Left ventricle myocardium inferior (tissue), 1 donor: ENCODE data around the gene LHFPL6. TPM values are rescaled to one million over a fixed set of nuclear protein-coding genes. Genes with fewer than 3 reads are reported as not detected.

Experiments used
- DNase-seq: peaks from one replicate; pipeline ENCODE4 v3.0.0-alpha.2; 2020
- H3K27ac ChIP-seq: fragments of 200-600 bp; replicated peaks from 2 replicates; pipeline ENCODE4 v1.8.0; 2021
- H3K27me3 ChIP-seq: fragments of 200-600 bp; 2 replicates; pipeline ENCODE4 v1.8.0; 2021; ENCODE audit warnings: low read depth
- H3K36me3 ChIP-seq: fragments of 200-600 bp; 2 replicates; pipeline ENCODE4 v1.8.0; 2021
- H3K4me1 ChIP-seq: fragments of 200-600 bp; 2 replicates; pipeline ENCODE4 v1.8.0; 2021
- H3K4me3 ChIP-seq: fragments of 200-600 bp; 2 replicates; pipeline ENCODE4 v1.8.0; 2021; ENCODE audit warnings: mild to moderate bottlenecking, moderate library complexity
- H3K9me3 ChIP-seq: fragments of 200-600 bp; replicated peaks from 2 replicates; pipeline ENCODE4 v1.8.0; 2021
- intact Hi-C: fragments of 100-400 bp; cut with micrococcal nuclease; formaldehyde crosslinking; loops from one replicate; pipeline ENCODE4 v1.11.0; 2022
- total RNA-seq: library from RNA; stranded (reverse); fragmentation: NEBNext Ultra II Directional; extraction: Animal tissue kit (Norgen Biotek cat#: 25700); gene quantifications from one replicate; pipeline ENCODE4 v1.2.1, GENCODE V29; 2021
- TF ChIP-seq, protein P1 (sequence below): fragments of 200-600 bp; IDR thresholded peaks from 2 replicates; pipeline ENCODE4 v1.8.0; 2021; ENCODE audit warnings: antibody characterized with exemption, mild to moderate bottlenecking, borderline replicate concordance
- donor health status: DM: no; HTN: yes; CAD: no; lungs with severe emphysema.

The LHFPL6 gene
- total RNA-seq, 1 donor from 2014 or later = 51.4 TPM

GRCh38 chr13:39329182-39329639, 273.8 kb downstream of the LHFPL6 start:
- H3K4me3 ChIP-seq = no peak overlapping the region
- H3K27ac ChIP-seq = peak overlapping the region; percentile 1
- no peaks in the 10 kb centered on the region for H3K36me3 ChIP-seq
- intact Hi-C loops = no loop called here
- TF ChIP-seq, protein P1, sequence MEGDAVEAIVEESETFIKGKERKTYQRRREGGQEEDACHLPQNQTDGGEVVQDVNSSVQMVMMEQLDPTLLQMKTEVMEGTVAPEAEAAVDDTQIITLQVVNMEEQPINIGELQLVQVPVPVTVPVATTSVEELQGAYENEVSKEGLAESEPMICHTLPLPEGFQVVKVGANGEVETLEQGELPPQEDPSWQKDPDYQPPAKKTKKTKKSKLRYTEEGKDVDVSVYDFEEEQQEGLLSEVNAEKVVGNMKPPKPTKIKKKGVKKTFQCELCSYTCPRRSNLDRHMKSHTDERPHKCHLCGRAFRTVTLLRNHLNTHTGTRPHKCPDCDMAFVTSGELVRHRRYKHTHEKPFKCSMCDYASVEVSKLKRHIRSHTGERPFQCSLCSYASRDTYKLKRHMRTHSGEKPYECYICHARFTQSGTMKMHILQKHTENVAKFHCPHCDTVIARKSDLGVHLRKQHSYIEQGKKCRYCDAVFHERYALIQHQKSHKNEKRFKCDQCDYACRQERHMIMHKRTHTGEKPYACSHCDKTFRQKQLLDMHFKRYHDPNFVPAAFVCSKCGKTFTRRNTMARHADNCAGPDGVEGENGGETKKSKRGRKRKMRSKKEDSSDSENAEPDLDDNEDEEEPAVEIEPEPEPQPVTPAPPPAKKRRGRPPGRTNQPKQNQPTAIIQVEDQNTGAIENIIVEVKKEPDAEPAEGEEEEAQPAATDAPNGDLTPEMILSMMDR = no peak
- H3K4me1 ChIP-seq = peaks cover 31% of the 10 kb centered on the region
- peaks cover 20% of the 10 kb centered on the region for H3K9me3 ChIP-seq
- DNase-seq = no peak
- no peaks in the 10 kb centered on the region for H3K27me3 ChIP-seq

GRCh38 chr13:39327172-39327479, 275.9 kb downstream of the LHFPL6 start:
- Histone ChIP-seq H3K4me3 (no peak overlapping the region), H3K36me3 (no peaks in the 10 kb centered on the region), H3K27me3 (no peaks in the 10 kb centered on the region), H3K27ac (peak overlapping the region; percentile 61), H3K9me3 (peaks cover 4% of the 10 kb centered on the region), H3K4me1 (peaks cover 43% of the 10 kb centered on the region)
- TF ChIP-seq, protein P1 = no peak
- DNase-seq = no peak
- intact Hi-C loops = no loop called here

DNA sequence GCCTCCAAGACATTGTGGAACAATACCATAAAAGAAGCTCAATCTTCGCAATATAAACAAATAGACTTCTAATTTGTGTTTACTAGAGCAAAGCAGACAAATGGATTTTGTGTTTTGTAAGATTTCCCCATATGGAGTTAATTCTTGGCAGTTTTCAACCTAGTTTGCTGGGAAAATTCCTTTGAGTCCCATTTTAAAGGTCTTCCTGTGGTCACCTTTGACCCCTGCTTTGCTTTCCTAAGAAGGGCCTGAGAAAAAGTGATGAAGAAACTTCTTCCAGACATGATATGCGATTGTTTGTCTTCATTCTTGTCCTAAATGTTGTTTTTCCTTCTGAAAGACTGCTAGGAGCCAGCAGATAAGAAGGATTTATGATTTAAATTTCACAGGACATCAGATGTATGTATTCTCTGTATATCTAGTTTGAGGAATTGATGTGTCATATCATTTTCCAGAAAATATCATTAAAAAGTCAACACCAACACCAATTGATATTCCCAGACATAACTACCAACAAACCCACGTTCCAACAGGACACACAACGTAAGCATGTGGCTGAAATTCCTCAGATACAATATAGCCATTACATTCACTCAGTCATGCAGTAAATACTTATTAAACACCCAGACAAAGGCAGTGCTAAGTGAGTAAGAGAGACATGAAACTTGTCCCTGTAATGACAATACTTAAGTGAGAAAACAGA, 276.4 kb downstream of the LHFPL6 start:
- Histone ChIP-seq H3K4me3 (no peak overlapping the region), H3K27me3 (no peaks in the 10 kb centered on the region), H3K27ac (peak overlapping the region; percentile 61), H3K9me3 (peaks cover 4% of the 10 kb centered on the region), H3K4me1 (peaks cover 47% of the 10 kb centered on the region), H3K36me3 (no peaks in the 10 kb centered on the region)
- TF ChIP-seq, protein P1 = no peak
- no peak for DNase-seq
- intact Hi-C loops = no loop called here

- H3K4me1 ChIP-seq = peaks cover 64% of the 10 kb centered on the region
- TF ChIP-seq, protein P1 = no peak
- H3K36me3 ChIP-seq = no peaks in the 10 kb centered on the region
- DNase-seq = no peak
- no peaks in the 10 kb centered on the region for H3K9me3 ChIP-seq
- peak overlapping the region; percentile 61 for H3K27ac ChIP-seq
- intact Hi-C loops = no loop called here
- no peak overlapping the region for H3K4me3 ChIP-seq
- no peaks in the 10 kb centered on the region for H3K27me3 ChIP-seq
Observed at GRCh38 chr13:39324806-39325311, 278.1 kb downstream of the LHFPL6 start.

DNA sequence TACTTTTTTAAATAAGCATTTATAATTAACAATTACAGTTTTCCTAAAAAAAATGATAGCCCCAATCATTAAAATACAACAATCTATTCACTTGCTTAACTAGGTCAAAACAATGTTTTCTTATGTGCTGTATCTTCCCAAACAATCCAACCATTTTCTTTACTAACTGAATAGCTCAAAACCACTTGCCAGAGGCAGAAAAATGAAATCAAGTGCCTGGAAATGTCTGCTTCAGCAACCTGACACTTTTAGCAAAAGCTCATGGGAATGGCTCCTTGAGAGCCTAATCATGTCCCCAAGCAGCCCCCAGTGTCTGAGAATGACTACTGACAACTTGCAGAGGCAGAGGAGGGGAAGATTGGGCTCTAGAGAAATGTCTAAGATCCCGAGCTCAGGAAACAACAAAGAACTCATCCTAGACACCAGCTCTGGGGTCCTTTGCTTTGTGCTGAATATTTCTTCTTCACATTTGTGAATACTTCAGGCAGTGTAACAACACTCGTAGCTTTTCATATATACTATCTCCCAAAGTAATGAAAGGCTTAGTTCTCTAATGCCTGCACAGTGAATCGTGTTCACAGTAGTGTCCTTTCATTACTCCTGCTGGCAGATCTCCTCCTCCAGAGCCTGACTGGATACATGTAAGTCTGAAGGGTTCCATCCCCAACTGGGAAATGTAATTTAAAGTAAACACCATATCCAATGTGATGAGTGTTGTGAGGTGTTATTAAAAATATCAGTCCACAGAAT, 280.0 kb downstream of the LHFPL6 start:
- Histone ChIP-seq H3K27me3 (no peaks in the 10 kb centered on the region), H3K9me3 (no peaks in the 10 kb centered on the region), H3K4me1 (peaks cover 72% of the 10 kb centered on the region), H3K36me3 (no peaks in the 10 kb centered on the region), H3K27ac (peak overlapping the region; percentile 60), H3K4me3 (no peak overlapping the region)
- DNase-seq = no peak
- TF ChIP-seq, protein P1 = no peak
- intact Hi-C loops = no loop called here
